Activated gamma-delta T cell (primary cell): ENCODE results near the gene PSMA5.
A peak's percentile ranks its signal among the peaks of the same experiment; 100 is the strongest.
"Not testable (repeated sequence)": the region's sequence is repeated elsewhere in the genome, so short reads cannot be mapped to it uniquely, and the experiment has no call there.

ENCODE experiments used
- DNase-seq: peaks from one replicate; lab custom pipeline; 2025; lab: John Stamatoyannopoulos, UW
- total RNA-seq, 2 donors: gene quantifications; one replicate each; lab custom pipeline; 2026; lab: John Stamatoyannopoulos, UW

Gene PSMA5
- 106 to 110 reads per million in 2 donors for total RNA-seq

GRCh38 chr1:109426281-109427170 is at the start of gene PSMA5:
Gene PSMA5, minus strand, starts transcription at chr1:109426448. Its CDS starts 118 bp downstream, at chr1:109426330.
- DNase-seq, result peak; percentile 76

- DNase-seq, result no peak
These were observed 49.0 kb upstream of the PSMA5 start for GRCh38 chr1:109475261-109475660.

GRCh38 chr1:109474697-109475096 is 48.4 kb upstream of the PSMA5 start:
- no peak for DNase-seq

- not testable (repeated sequence) for DNase-seq
These were observed 47.2 kb upstream of the PSMA5 start for GRCh38 chr1:109473284-109474057.

DNA sequence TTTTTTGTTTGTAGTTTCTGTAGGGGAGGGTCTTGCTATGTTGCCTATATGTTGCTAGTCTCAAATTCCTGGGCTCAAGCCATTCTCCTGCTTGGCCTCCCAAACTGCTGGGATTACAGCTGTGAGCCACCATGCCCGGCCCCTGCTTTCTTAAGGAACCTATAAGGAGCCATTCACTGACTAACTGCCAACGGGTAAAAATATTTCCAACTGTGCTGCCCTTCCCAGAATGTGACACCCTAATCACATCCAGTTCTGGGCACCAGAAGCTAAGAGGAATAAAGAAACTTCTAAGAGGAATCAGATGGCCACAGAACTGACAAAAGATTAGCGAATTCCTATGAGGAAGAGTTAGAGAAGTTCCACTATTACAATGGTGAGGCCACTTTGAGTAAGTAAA is 46.5 kb upstream of the PSMA5 start:
- no peak for DNase-seq

DNA sequence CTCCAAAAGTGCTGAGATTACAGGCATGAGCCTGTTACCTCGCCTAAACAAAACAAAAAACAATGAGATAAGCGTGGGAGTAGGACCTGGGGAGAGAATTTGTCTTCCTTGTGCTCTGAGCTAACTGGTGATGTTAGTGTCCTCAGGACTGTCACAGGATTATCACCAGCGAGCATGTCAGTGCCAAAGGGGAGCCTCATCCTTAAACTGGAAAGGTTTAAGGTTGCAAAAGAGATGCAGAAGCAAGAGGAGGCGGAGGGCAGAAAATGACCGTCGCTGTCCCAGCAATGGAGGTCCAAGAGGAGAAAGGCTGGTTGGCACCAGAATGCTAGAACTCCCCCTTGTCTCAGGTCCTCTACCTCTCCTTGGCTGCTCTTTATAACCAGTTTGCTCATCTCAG is 44.0 kb upstream of the PSMA5 start:
- DNase-seq, result no peak

DNA sequence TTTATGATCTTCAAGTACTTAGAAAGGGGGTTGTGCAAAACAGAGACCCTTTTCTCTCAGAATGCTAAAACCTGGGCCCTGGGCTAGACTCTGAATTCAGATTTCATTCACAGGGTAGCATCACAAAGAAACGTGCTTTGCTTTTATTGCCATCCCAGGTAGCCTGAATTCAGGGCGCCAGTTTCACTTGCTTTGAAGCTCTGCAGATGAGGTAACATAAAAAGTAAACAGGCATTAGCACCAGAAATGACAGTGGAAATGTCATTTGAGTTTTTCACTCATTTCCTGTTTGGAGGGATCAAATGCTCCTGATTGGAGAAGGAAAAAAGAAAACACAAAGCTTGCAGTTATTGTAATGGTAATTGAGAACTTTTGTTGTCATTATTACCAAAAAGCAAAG is 42.7 kb upstream of the PSMA5 start:
- DNase-seq, result no peak

- no peak for DNase-seq
These were observed 41.8 kb upstream of the PSMA5 start for GRCh38 chr1:109468061-109468460.

DNA sequence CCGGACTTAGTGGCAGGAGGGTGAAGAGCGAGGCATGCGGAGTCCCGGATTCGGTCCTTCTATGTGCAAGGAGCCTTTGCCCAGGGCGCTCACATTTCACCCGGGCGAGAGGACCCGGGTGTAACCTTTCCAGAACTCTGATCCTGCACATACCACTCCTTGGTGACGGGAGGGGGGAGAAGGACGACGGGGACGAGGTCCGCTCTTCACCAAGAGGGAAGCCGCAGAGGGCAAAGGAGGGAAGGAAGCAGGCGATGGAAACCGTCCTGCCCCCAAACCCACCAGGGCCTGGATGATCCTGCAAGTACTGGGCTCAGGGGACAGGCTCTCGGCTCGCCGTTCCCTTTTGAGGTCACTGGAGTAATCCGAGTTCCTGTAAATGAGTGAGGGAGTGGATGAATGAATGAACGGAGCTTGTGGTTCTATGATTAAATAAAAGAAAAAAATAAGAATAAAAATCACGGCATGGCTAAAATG is 41.1 kb upstream of the PSMA5 start:
- no peak for DNase-seq

DNA sequence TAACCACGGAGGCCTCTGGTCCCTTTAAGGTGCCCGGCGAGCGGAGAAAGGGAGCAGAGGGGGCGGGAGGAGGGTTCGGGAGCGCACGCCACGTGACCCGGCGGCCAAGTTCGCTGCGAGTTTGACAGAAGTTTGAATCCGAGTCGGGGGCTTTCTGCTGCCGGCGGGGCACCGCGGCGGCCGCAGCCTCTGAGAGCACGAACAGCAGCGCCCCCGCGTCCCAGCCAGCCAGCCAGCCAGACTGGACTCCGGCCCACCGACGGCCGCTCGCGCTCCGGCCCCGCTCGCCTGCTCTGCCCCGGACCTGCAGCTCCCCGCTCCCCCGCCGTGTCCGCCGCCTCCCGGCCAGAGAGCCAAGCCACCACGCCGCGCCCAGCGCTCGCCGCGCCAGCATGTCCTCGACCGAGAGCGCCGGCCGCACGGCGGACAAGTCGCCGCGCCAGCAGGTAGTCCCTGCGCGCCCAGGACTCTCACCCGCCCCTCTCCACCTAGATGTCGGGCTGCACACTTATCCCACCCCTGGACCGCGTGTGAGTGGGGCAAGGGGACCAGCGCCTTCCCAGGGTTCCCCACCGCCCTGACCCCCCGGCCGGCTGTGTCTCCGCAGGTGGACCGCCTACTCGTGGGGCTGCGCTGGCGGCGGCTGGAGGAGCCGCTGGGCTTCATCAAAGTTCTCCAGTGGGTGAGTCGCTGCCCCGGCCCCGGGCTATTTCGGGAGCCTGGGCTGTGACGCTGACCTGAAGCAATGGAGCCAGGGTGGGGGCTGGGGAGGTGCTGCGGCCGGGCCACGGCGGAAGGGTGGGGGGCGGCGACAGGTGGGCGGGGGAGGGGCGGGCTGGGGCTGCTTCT is 40.4 kb upstream of the PSMA5 start, which contains the start of gene SYPL2:
Gene SYPL2 (plus strand): TSS at position 95 of the 849 bp plus-strand sequence. CDS start 298 bp downstream, at position 393.
- no peak for DNase-seq

GRCh38 chr1:109466125-109466451 is 39.8 kb upstream of the PSMA5 start:
- DNase-seq, result no peak

DNA sequence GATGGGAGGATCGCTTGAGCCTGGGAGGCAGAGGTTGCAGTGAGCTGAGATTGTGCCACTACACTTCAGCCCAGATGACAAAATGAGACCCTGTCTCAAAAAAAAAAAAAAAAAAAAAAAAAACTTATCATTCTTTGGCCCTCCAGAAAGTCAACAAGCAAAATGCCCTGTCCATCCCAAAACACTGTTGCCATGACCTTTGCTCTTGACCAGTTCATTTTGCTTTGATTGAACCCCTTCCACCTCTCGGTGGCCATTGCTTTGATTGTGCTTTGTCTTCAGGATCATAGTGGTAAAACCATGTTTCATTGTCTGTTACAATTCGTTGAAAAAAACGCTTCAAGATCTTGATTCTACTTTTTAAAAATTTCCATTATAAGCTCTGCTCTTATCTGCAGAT is 31.6 kb upstream of the PSMA5 start:
- DNase-seq, result no peak

DNA sequence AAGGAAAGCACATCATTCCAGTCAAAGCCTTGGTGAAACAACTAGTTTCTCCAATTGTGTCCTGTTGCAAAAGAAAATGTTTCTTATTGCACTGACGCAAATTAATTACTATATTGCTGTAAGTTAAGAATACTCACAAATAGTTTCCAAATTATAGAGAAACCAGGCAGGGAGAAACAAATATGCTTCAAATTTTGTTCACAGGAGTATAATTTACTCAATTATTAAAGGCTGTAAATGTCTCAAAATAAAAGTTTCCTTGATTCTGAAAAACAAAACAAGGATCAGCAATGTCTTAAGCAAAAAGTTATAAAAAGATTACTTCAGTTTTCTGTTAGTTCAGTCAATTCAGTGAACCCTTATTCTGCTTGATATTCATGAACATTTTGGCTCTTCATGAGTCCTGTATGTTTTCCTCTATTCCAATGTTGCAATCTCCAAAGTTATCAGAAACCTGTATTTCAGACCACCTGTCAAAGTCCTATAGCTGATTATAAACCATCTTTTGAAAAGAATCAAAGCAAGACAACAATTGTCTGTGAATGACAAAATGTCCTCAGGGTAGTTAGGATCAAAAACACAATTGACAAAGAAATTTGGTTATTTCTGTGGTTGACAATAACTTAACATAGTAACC is 28.4 kb upstream of the PSMA5 start:
- DNase-seq, result no peak

DNA sequence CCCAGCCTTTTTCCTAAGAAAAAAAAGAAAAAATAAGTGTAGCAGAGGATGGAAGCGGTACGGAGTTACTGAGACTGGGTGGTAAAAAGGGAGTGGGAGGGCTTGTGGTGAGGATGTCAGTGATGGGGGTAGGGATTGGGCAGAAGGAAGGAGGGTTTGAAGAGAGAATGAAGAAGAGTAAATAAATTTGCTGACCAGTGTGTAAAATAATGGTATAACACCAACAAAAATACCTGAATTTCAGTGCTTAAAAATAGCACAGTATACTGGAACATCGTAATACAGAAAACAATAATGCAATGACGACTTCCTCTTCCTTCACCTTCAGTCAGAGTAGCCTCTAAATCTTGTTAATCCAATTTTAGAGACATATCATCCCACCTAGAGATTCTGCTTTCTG is 21.3 kb upstream of the PSMA5 start:
- DNase-seq, result no peak

DNA sequence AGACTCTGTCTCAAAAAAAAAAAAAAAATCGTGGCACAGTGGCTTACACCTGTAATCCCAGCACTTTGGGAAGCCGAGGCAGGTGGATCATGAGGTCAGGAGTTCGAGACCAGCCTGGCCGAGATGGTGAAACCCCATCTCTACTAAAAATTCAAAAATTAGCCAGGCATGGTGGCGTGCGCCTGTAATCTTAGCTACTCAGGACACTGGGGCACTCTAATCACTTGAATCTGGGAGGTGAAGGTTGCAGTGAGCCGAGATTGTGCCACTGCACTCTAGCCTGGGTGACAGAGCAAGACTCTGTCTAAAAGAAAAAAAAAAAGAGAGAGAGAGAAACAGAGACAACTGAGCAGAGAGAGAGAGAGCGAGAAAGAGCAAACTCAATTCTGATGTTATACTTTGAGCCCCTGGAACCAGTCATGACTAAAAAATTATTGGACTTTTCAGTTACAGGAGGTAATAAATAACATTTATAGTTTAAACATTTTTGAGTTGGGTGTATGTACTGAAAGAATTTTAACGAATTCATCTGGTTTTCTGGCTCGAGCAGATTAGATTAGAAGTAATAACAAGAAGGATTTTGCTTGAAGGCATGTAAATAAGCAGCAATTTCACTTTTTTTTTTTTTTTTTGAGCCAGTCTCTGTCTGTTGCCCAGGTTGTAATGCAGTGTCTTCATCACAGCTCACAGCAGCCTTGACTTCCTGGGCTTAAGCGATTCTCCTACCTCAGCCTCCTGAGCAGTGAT is 19.9 kb upstream of the PSMA5 start:
- not testable (repeated sequence) for DNase-seq

DNA sequence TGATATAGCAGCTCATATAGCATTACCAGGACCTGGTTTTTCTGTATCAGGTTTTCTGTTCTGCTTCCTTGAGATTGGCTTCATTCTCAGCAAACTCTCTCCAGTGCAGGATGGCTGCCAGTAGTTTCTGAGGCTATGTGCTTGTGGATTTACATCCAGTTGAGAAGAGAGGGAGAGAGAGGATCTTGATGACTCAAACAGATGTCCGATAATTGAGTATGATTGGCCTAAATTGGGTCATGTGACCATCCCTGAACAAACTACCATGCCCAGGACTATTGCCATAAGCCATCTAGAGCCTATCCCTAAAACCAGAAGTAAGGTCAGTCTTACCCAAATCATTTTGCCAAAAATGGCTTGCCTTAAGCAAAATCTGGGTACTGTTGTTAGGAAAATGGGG is 18.1 kb upstream of the PSMA5 start:
- DNase-seq, result no peak

DNA sequence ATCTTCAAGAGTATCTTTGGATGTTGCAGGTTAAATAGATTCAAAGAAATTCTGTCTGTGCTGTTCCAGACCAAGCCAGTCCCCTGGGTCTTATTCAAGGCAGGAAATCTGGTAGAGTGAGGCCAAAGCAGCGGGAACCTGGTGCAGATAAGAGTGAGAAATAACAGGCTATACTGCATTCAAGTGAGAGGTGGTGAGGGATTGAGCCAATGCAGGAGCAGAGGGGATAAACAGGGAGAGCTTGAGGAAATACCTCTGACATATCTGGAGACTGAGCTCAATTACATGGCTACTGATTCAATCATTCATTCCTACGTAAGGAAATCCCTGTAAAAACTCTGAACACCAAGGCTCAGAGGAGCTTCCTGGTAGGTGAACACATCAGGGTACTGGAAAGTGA is 17.2 kb upstream of the PSMA5 start:
- no peak for DNase-seq

GRCh38 chr1:109441069-109441468 is 14.8 kb upstream of the PSMA5 start:
- no peak for DNase-seq

DNA sequence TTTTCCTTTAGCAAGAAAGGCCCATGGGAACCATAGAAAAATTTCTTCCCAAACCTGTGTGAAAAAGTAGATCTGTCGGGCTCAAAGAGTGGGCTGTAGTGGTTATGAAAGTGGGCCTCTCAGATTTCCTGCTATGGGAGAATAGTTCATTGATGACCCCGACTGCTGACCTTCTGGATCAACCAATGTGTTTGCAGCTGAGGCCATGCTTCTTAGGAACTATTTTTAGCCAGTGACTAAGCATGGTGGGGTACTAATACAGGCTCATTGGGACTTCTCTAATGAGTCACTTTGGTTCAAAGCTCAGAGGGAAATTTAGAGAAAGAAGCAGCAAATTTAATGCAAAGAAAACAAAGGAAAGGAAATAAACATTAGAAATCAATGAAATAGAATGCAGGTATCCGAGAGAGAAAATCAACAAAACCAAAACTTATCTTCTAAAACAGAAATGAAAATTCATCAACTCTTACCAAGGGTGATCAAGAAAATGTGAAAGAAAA is 12.6 kb upstream of the PSMA5 start:
- DNase-seq, result no peak

DNA sequence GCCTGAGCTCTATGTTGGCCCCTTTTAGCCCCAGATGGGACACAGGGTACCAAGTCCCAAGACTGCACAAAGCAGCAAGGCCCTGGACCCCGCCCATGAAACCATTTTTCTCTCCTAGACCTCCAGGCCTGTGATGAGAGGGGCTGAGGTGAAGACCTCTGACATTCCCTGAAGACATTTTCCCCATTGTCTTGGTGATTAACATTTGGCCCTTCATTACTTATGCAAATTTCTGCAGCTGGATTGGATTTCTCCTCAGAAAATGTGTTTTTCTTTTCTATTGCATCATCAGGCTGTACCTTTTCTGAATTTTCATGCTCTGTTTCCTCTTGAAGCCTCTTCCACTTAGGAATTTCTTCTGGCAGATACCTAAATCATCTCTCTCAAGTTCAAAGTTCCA is 8.2 kb upstream of the PSMA5 start:
- DNase-seq, result no peak

DNA sequence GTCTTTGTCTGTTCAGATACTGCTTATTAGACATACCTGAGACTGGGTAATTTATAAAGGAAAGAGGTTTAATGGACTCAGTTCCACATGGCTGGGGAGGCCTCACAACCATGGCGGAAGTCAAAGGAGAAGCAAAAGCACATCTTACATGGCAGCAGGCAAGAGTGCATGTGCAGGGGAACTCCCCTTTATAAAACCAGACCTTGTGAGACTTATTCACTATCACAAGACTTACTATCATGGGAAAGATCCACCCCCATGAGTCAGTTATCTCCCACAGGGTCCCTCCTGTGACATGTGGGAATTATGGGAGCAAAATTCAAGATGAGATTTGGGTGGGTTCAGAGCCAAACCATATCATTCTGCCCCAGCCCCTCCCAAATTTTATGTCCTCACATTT is 7.1 kb upstream of the PSMA5 start:
- DNase-seq, result no peak
